ENCODE data around the gene PADI4.

Gene PADI4

GRCh38 chr1:17307946-17308345 lies at the start of gene PADI4:
PADI4 (plus strand) TSS chr1:17308197; CDS start chr1:17308223, 26 bp downstream.
- no peak for DNase-seq

- DNase-seq: no peak
Measured at GRCh38 chr1:17258758-17259130, 49.3 kb upstream of the PADI4 start.

- no peak for DNase-seq
Measured at GRCh38 chr1:17259233-17259873, 48.6 kb upstream of the PADI4 start.

- DNase-seq: no peak
Measured at GRCh38 chr1:17260264-17260663, 47.7 kb upstream of the PADI4 start.

- no peak for DNase-seq
Measured at GRCh38 chr1:17260738-17261137, 47.3 kb upstream of the PADI4 start.

GRCh38 chr1:17263936-17264335 lies 44.1 kb upstream of the PADI4 start:
- DNase-seq: no peak

GRCh38 chr1:17264470-17264869 lies 43.5 kb upstream of the PADI4 start:
- DNase-seq: no peak

- no peak for DNase-seq
Measured at GRCh38 chr1:17265162-17265561, 42.8 kb upstream of the PADI4 start.

- no peak for DNase-seq
Measured at GRCh38 chr1:17265950-17266349, 42.0 kb upstream of the PADI4 start.

GRCh38 chr1:17270891-17271765 lies 36.9 kb upstream of the PADI4 start:
- no peak for DNase-seq

GRCh38 chr1:17272066-17272465 lies 35.9 kb upstream of the PADI4 start:
- no peak for DNase-seq

- no peak for DNase-seq
Measured at GRCh38 chr1:17272646-17273045, 35.4 kb upstream of the PADI4 start.

GRCh38 chr1:17273096-17273495 lies 34.9 kb upstream of the PADI4 start:
- DNase-seq: no peak

GRCh38 chr1:17274186-17275170 lies 33.5 kb upstream of the PADI4 start:
- peak; percentile 8 for DNase-seq

- no peak for DNase-seq
Measured at GRCh38 chr1:17276568-17276967, 31.4 kb upstream of the PADI4 start.

GRCh38 chr1:17277511-17278159 lies 30.4 kb upstream of the PADI4 start:
- no peak for DNase-seq

GRCh38 chr1:17278996-17279830 lies 28.8 kb upstream of the PADI4 start:
- no peak for DNase-seq

- DNase-seq: no peak
Measured at GRCh38 chr1:17280436-17280835, 27.6 kb upstream of the PADI4 start.

GRCh38 chr1:17280894-17281293 lies 27.1 kb upstream of the PADI4 start:
- no peak for DNase-seq

GRCh38 chr1:17281775-17282181 lies 26.2 kb upstream of the PADI4 start:
- DNase-seq: no peak

- no peak for DNase-seq
Measured at GRCh38 chr1:17282836-17283235, 25.2 kb upstream of the PADI4 start.

GRCh38 chr1:17286646-17287045 lies 21.4 kb upstream of the PADI4 start:
- no peak for DNase-seq

Measured in stimulated activated CD4-positive, alpha-beta T cell treated with anti-CD3 and anti-CD28 coated beads, Interleukin-12 subunit alpha, Interleukin-12 subunit beta, amount 100 ng/mL, for 4 hours (primary cell).